ENCODE data around the gene FANCC.

GRCh38 chr9:95230046-95230445, 87.5 kb downstream of the FANCC start:
- TF ChIP-seq SUZ12 (IDR thresholded peaks at IDR 0.05; ENCODE audit: extremely low read depth, insufficient read depth, insufficient read length): no peak
- no peak for TF ChIP-seq ZNF274 (IDR thresholded peaks at IDR 0.05; ENCODE audit: low read depth, low read length)
- no peak for TF ChIP-seq YY1 (IDR thresholded peaks at IDR 0.05; ENCODE audit: insufficient read depth, insufficient read length)
